GM23338 (cell line): ENCODE measurements around the gene GOSR2.

Source experiments
- CREB1 ChIP-seq: fragments of 250-450 bp; sonication (Bioruptor Pico); IDR thresholded peaks from 2 replicates; pipeline ENCODE4 v1.5.0; 2020; ENCODE audit warnings: low read depth, mild to moderate bottlenecking, moderate library complexity
- EZH2 ChIP-seq: fragments of 200-600 bp; sonication (generic); IDR thresholded peaks from one replicate; pipeline ENCODE4 v1.8.0; 2017; ENCODE audit warnings: antibody characterized with exemption, mild to moderate bottlenecking, low read depth; ENCODE audit not compliant: unreplicated experiment
- EZH2phosphoT487 ChIP-seq: fragments of 200-600 bp; sonication (generic); IDR thresholded peaks from one replicate; pipeline ENCODE4 v1.8.1; 2018; ENCODE audit warnings: antibody characterized with exemption; ENCODE audit not compliant: unreplicated experiment
- POLR2AphosphoS5 ChIP-seq: IDR thresholded peaks from 2 replicates; pipeline ENCODE4 v1.6.1; 2016; ENCODE audit warnings: antibody characterized with exemption, low read depth
- ZNF331 ChIP-seq: fragments of 250-450 bp; sonication (Bioruptor Pico); IDR thresholded peaks from 2 replicates; pipeline ENCODE4 v1.5.0; 2020; ENCODE audit warnings: low read depth, mild to moderate bottlenecking, moderate library complexity
- TF ChIP-seq, protein P1 (sequence below), 2 experiments: fragments of 200-600 bp in 1 of 2; sonication (generic) in 1 of 2; conservative IDR thresholded peaks; 2 replicates each; pipeline versions ENCODE4 v1.5.1 to v1.6.1; 2016 to 2017; ENCODE audit warnings: antibody characterized with exemption in 2 of 2, low read depth in 2 of 2, mild to moderate bottlenecking in 2 of 2, moderate library complexity in 1 of 2

DNA sequence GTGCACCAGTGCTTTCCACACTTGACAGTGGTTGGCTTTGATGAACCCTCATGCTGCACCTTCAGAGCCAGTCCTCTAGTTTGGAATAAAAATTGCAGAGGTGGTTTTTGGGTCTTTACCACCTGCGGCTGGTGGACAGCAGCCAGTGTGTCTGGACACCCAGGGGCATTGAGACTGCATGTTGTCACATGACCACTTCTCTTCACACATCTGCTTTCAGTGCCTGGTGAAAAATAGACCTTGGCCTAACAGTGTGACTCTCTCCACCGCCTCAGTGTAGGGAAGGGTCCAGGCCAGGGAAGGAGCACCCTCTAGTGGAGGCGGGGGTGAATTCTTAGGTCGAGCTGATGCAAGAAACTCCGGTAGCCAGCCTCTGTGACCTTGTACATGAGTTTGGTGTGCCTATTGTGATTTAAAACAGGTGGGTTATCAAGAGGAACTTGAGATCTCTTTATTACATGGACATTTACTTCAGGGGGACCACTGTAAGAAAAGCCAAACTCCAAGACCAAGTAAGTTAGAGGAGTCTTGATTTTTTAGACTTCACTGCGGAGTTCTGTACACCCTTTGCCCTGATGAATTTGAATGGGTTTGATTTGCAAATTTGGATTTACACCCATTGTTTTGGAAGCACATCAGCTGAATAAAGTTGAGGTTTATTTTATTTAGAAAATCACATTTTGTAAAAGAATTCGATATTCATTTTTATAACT lies 17.9 kb downstream of the GOSR2 start:
- TF ChIP-seq, protein P1, sequence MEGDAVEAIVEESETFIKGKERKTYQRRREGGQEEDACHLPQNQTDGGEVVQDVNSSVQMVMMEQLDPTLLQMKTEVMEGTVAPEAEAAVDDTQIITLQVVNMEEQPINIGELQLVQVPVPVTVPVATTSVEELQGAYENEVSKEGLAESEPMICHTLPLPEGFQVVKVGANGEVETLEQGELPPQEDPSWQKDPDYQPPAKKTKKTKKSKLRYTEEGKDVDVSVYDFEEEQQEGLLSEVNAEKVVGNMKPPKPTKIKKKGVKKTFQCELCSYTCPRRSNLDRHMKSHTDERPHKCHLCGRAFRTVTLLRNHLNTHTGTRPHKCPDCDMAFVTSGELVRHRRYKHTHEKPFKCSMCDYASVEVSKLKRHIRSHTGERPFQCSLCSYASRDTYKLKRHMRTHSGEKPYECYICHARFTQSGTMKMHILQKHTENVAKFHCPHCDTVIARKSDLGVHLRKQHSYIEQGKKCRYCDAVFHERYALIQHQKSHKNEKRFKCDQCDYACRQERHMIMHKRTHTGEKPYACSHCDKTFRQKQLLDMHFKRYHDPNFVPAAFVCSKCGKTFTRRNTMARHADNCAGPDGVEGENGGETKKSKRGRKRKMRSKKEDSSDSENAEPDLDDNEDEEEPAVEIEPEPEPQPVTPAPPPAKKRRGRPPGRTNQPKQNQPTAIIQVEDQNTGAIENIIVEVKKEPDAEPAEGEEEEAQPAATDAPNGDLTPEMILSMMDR (conservative IDR thresholded peaks at IDR 0.05; ENCODE audit: low read depth in 2 of 2), result peak; percentile 88 to 99
- TF ChIP-seq EZH2, result no peak
- no peak for TF ChIP-seq ZNF331 (CRISPR knock-in tag)
- no peak for TF ChIP-seq POLR2AphosphoS5
- no peak for TF ChIP-seq CREB1
- no peak for TF ChIP-seq EZH2phosphoT487
